Transverse colon (tissue), 4 donors: ENCODE data around the gene MSI2. TPM values are rescaled to one million over a fixed set of nuclear protein-coding genes. Genes with fewer than 3 reads are reported as not detected.

Source experiments
- DNase-seq: peaks from one replicate; pipeline ENCODE4 v3.0.0-alpha.2; 2019
- H3K27ac ChIP-seq, 4 donors: fragments of 200-600 bp; sonication (generic); 2 replicates each; pipeline ENCODE4 v1.5.1; 2016 to 2018; ENCODE audit warnings: inconsistent platforms in 4 of 4
- H3K27me3 ChIP-seq: fragments of 200-600 bp; sonication (generic); 2 replicates; pipeline ENCODE4 v1.5.1; 2017; ENCODE audit warnings: inconsistent platforms
- H3K36me3 ChIP-seq, 4 donors: fragments of 200-600 bp; sonication (generic); 2 replicates each; pipeline ENCODE4 v1.5.1; 2017 to 2019; ENCODE audit warnings: inconsistent platforms in 4 of 4
- H3K4me1 ChIP-seq, 4 donors: fragments of 200-600 bp; sonication (generic); 2 replicates each; pipeline ENCODE4 v1.5.1; 2017 to 2020; ENCODE audit warnings: inconsistent platforms in 4 of 4
- H3K4me3 ChIP-seq, 4 donors: fragments of 200-600 bp; sonication (generic); 1 replicate in 1 of 4; 2 replicates in 3 of 4; pipeline versions ENCODE4 v1.5.1 to v1.6.1; 2017 to 2019; ENCODE audit warnings: inconsistent platforms in 4 of 4
- H3K9me3 ChIP-seq, 2 donors: fragments of 200-600 bp; sonication (generic); 2 replicates each; pipeline ENCODE4 v1.5.1; 2017 to 2019; ENCODE audit warnings: inconsistent platforms in 2 of 2
- EP300 ChIP-seq: sonication (generic); formaldehyde crosslinking; IDR thresholded peaks from one replicate; pipeline ENCODE4 v1.6.1; 2017; ENCODE audit warnings: antibody characterized with exemption, low read depth
- POLR2A ChIP-seq: fragments of 450-650 bp; IDR thresholded peaks from one replicate; pipeline ENCODE4 v1.6.1; 2016; ENCODE audit warnings: antibody characterized with exemption, mild to moderate bottlenecking, moderate library complexity
- POLR2AphosphoS5 ChIP-seq, 3 donors: sonication (generic); formaldehyde crosslinking; IDR thresholded peaks; one replicate each; pipeline ENCODE4 v1.6.1; 2016; ENCODE audit warnings: antibody characterized with exemption in 3 of 3
- WGBS, 2 donors: methylation state at CpG; one replicate each; pipeline ENCODE4 v1.1.5; 2018; ENCODE audit warnings: low coverage in 1 of 2; 5-methylcytosine and 5-hydroxymethylcytosine counted together
- in situ Hi-C, 4 donors: fragments of 200-750 bp; cut with MboI; loops; one replicate each; pipeline versions ENCODE4 v1.15.0 to v1.15.1; 2017; ENCODE audit warnings: low sequenced_read_pairs in 3 of 4, low pct_ligation_motif_present in 1 of 4, low pct_unique_long_range_greater_than_20kb in 1 of 4
- intact Hi-C: fragments of 100-400 bp; cut with DNase I; formaldehyde crosslinking; loops from one replicate; pipeline ENCODE4 v1.15.1; 2023; ENCODE audit warnings: low total_unique reads
- total RNA-seq, 4 donors: library from RNA; depleted of rRNA; stranded (reverse); fragments of >200 nt; gene quantifications; one replicate each; pipeline ENCODE4 v1.1.0, GENCODE V29; 2016
- TF ChIP-seq, protein P1 (sequence below), 5 experiments: fragments of 200-600 bp in 3 of 5; fragments of 450-650 bp in 2 of 5; sonication (generic) in 3 of 5; IDR thresholded peaks; 1 replicate in 2 of 5; 2 replicates in 3 of 5; pipeline ENCODE4 v1.5.1; 2016 to 2017; ENCODE audit warnings: antibody characterized with exemption in 5 of 5, inconsistent platforms in 3 of 5, mild to moderate bottlenecking in 2 of 5, moderate library complexity in 1 of 5

MSI2 gene
- total RNA-seq, 4 donors from 2014 or later, result 20.6 to 36.0 (median 29.3) TPM

DNA sequence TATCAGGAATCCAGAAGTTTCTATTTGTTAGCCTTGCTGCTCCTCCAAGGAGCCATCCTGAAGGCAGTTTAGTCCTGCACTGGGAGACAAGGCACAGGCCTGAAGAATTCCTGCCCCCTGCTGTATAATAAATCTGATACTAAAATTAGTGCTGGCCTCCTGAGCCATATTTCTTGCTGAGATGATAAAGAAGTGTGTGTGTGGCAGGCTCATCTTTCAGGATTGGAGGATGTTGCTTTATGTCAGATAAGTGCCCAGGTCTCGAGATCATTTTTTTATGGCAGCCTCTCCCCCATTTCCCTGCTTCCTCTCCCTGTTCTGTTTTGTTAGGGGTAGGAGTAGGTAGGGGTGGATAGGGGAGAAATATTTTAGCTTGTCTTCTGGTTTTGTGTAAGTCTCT lies 26.0 kb downstream of the MSI2 start:
- in situ Hi-C loops (no loop called here), intact Hi-C loops (no loop called here)
- Histone ChIP-seq H3K27ac (no peak overlapping the region), H3K4me1 (no peaks in the 10 kb centered on the region), H3K36me3 (no peaks in the 10 kb centered on the region), H3K4me3 (no peak overlapping the region), H3K27me3 (no peaks in the 10 kb centered on the region), H3K9me3 (no peaks in the 10 kb centered on the region)
- 53 to 100% methylated on average over 1 of the region's 1 CpG for WGBS, 2 donors
- TF ChIP-seq POLR2A (no peak), EP300 (no peak), POLR2AphosphoS5 (IDR thresholded peaks at IDR 0.05) (no peak)
- TF ChIP-seq, protein P1, sequence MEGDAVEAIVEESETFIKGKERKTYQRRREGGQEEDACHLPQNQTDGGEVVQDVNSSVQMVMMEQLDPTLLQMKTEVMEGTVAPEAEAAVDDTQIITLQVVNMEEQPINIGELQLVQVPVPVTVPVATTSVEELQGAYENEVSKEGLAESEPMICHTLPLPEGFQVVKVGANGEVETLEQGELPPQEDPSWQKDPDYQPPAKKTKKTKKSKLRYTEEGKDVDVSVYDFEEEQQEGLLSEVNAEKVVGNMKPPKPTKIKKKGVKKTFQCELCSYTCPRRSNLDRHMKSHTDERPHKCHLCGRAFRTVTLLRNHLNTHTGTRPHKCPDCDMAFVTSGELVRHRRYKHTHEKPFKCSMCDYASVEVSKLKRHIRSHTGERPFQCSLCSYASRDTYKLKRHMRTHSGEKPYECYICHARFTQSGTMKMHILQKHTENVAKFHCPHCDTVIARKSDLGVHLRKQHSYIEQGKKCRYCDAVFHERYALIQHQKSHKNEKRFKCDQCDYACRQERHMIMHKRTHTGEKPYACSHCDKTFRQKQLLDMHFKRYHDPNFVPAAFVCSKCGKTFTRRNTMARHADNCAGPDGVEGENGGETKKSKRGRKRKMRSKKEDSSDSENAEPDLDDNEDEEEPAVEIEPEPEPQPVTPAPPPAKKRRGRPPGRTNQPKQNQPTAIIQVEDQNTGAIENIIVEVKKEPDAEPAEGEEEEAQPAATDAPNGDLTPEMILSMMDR (IDR thresholded peaks at IDR 0.05), result no peak
- no peak for DNase-seq

DNA sequence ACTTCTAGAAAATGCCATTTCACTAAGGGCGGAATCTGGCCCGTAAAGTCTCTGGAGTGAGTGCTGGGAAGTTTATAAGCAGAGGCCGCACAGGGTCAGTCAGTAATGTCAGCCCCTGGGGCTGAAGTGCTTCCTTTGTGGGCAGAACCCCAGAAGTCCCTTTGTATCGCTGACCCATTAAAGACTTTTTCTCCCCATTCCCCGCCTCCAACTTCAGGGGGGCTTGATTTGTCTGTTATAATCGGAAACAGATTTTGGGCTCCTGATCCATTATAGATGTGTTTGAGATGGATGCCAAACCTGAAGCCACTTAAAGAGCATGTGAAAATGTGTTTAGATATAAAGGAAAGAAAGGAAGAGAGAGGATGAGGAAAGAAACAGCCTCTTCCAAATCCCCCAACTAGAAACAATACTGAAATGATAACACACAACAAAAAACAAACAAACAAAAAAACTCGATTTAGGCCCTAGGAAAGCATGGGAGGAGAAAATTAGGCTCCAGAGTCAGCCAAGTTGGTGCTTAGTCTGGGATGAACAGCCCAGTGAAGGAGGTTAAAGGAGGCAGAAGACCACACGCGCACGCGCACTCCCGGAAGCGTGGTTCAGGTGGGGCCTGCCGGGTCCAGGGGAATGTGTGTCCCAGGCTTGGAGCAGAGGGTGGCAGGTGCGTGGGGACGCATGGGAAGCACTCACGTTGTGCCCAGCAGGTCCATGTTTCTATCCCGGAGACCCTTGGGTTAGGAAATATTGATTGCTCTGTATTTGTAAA lies 27.1 kb downstream of the MSI2 start:
- Histone ChIP-seq H3K9me3 (no peaks in the 10 kb centered on the region), H3K4me1 (peaks cover 0 to 9% (median 0%) of the 10 kb centered on the region in 4 donors), H3K27me3 (no peaks in the 10 kb centered on the region), H3K4me3 (no peak overlapping the region), H3K27ac (no peak overlapping the region), H3K36me3 (no peaks in the 10 kb centered on the region)
- TF ChIP-seq POLR2AphosphoS5 (IDR thresholded peaks at IDR 0.05) (no peak), EP300 (no peak), POLR2A (no peak)
- TF ChIP-seq, protein P1 (IDR thresholded peaks at IDR 0.05), result no peak
- DNase-seq, result no peak
- in situ Hi-C loops, result no loop called here
- 90 to 96% methylated on average over 12 to 18 of the region's 18 CpGs for WGBS, 2 donors
- intact Hi-C loops, result no loop called here

DNA sequence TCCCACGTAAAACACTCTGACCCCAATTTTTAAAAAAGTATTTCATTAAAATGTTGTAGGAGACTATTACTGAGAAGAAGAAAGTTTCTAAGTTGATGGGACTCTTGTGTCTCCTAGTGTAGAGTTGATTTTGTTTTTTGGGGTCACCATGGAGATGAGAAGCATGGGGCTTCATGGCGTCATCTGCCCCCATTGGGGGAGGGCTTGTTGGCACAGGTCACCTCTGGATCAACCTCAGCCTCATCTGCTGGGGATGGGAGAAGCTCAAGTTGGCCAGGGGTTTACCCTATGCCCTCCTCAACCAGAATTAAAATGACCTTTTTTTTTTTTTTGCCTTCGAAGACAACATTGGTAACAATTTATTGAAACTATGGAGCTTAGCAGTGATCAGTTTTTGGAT lies 28.3 kb downstream of the MSI2 start:
- in situ Hi-C loops (no loop called here), intact Hi-C loops (no loop called here)
- Histone ChIP-seq H3K4me3 (no peak overlapping the region), H3K9me3 (no peaks in the 10 kb centered on the region), H3K27ac (no peak overlapping the region), H3K27me3 (no peaks in the 10 kb centered on the region), H3K4me1 (peaks cover 0 to 20% (median 5%) of the 10 kb centered on the region in 4 donors), H3K36me3 (no peaks in the 10 kb centered on the region)
- DNase-seq, result no peak
- WGBS, 2 donors, result 78 to 89% methylated on average over 1 to 3 of the region's 3 CpGs
- TF ChIP-seq POLR2AphosphoS5 (IDR thresholded peaks at IDR 0.05), result no peak
- no peak for TF ChIP-seq EP300
- TF ChIP-seq, protein P1 (IDR thresholded peaks at IDR 0.05), result no peak
- no peak for TF ChIP-seq POLR2A

DNA sequence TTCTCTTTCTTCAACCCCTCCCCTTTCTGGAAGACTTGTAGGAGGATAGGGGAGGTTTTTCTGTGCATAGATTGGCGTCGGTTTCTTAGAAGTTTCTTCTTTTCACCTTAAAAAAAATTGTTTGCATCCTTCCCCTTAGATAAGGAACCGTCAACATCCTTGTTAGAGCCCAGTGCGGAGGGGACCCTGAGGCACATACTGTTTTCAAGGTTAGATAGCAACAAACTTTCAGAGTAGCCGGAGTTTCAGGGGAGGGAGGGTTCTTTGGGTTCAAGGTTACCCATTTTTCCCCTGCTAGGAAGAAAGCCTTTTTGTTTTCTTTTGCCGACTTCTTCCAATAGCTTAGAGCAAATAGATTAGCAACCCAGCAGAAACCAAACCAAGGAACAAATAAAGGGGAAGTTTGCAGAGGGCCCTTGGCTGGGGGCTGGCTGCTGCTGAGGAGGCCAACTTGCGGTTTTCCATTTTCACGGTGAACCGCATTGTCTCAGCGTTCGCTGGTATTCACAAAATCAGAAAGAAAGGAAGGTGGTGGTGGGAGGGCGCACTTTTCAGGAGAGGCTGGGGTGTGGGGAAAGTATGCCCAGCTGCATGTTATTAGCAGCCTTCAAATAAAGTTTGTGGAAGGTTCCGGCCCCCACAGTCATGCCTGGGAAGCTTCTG lies 28.8 kb downstream of the MSI2 start:
- no peaks in the 10 kb centered on the region for H3K9me3 ChIP-seq
- no peaks in the 10 kb centered on the region for H3K27me3 ChIP-seq
- TF ChIP-seq POLR2AphosphoS5 (IDR thresholded peaks at IDR 0.05) (no peak), EP300 (no peak), POLR2A (no peak)
- TF ChIP-seq, protein P1 (IDR thresholded peaks at IDR 0.05), result no peak
- H3K4me1 ChIP-seq, result peaks cover 0 to 20% (median 6%) of the 10 kb centered on the region in 4 donors
- WGBS, 2 donors, result 72 to 76% methylated on average over 5 to 13 of the region's 13 CpGs
- no peak overlapping the region for H3K27ac ChIP-seq
- DNase-seq, result peak; percentile 30
- in situ Hi-C loops, result no loop called here
- intact Hi-C loops, result no loop called here
- H3K36me3 ChIP-seq, result no peaks in the 10 kb centered on the region
- no peak overlapping the region for H3K4me3 ChIP-seq
